EL (cell line): ENCODE data around the gene MYBPC3.
A peak's percentile ranks its signal among the peaks of the same experiment; 100 is the strongest.
"Not testable (repeated sequence)": the region's sequence is repeated elsewhere in the genome, so short reads cannot be mapped to it uniquely, and the experiment has no call there.

Source experiments
- DNase-seq: peaks from one replicate; pipeline ENCODE4 v3.0.0-alpha.2; 2016

Gene MYBPC3

GRCh38 chr11:47336595-47336994, 15.9 kb downstream of the MYBPC3 start:
- no peak for DNase-seq

- DNase-seq = no peak
These were observed 16.8 kb downstream of the MYBPC3 start for GRCh38 chr11:47335733-47336132.

- DNase-seq = not testable (repeated sequence)
These were observed 17.6 kb downstream of the MYBPC3 start for GRCh38 chr11:47334699-47335411.

- no peak for DNase-seq
These were observed 18.5 kb downstream of the MYBPC3 start for GRCh38 chr11:47333886-47334443.

- DNase-seq = no peak
These were observed 19.0 kb downstream of the MYBPC3 start for GRCh38 chr11:47333526-47333845.

- no peak for DNase-seq
These were observed 19.5 kb downstream of the MYBPC3 start for GRCh38 chr11:47332791-47333525.

- no peak for DNase-seq
These were observed 20.2 kb downstream of the MYBPC3 start for GRCh38 chr11:47332303-47332711.

- no peak for DNase-seq
These were observed 20.8 kb downstream of the MYBPC3 start for GRCh38 chr11:47331454-47332302.

- DNase-seq = peak; percentile 30
These were observed 22.2 kb downstream of the MYBPC3 start for GRCh38 chr11:47329987-47330931.

GRCh38 chr11:47329431-47329986, 23.0 kb downstream of the MYBPC3 start:
- no peak for DNase-seq

GRCh38 chr11:47328449-47329390, 23.8 kb downstream of the MYBPC3 start:
- DNase-seq = no peak

GRCh38 chr11:47327949-47328348, 24.6 kb downstream of the MYBPC3 start:
- DNase-seq = no peak

- DNase-seq = no peak
These were observed 25.5 kb downstream of the MYBPC3 start for GRCh38 chr11:47327025-47327424.

- no peak for DNase-seq
These were observed 26.3 kb downstream of the MYBPC3 start for GRCh38 chr11:47326198-47326597.

GRCh38 chr11:47325271-47326041, 27.0 kb downstream of the MYBPC3 start:
- no peak for DNase-seq

GRCh38 chr11:47324520-47324919, 28.0 kb downstream of the MYBPC3 start:
- DNase-seq = no peak

GRCh38 chr11:47318166-47318565, 34.3 kb downstream of the MYBPC3 start:
- DNase-seq = no peak

GRCh38 chr11:47317064-47317828, 35.3 kb downstream of the MYBPC3 start:
- DNase-seq = no peak

GRCh38 chr11:47316501-47316900, 36.0 kb downstream of the MYBPC3 start:
- DNase-seq = not testable (repeated sequence)
